ENCODE data around the gene GPRIN1.

GPRIN1 gene

GRCh38 chr5:176609724-176610434 is at the start of gene GPRIN1:
GPRIN1 (minus strand) TSS chr5:176610156; CDS start chr5:176599834, 10,322 bp downstream.
- in situ Hi-C loops (cut with MboI; ENCODE audit: low sequenced_read_pairs): no loop called here

GRCh38 chr5:176659512-176659839 is 49.5 kb upstream of the GPRIN1 start:
- in situ Hi-C loops (cut with MboI; ENCODE audit: low sequenced_read_pairs): loop anchor here (25.0 kb wide), 1 partner anchor 278 kb away; no protein-coding TSS in a partner anchor

DNA sequence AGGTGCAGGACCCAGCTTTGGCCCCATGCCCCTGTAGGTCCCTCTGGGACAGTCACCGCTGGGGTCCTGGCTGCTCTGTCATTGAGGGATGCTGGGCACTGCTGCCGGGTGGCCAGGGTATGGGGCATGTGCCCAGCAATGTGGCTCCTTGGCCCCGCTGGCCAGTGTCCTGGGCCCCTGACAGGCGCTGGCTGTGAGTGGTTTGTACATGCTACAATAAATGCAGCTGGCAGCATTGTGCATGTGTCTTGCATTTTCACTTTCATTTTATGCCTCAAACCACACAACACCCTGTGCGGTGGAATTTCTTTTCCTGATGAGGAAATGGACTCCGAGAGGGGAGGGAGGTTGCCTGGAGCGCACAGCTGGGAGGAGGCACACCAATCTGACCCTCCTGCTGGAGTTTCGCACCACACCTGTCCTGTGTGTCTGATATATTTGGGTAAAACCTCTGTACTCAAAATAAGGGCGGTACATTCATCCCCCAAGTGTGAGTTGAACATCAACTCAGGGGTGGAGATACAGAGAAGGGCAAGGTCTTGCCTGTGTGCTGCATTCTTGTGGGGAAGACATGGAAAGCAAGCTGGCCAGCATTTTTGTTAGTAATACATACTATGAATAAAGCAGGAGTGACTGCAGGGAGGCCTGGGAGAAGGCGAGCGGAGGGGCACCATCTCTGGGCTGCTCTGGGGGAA is 49.0 kb upstream of the GPRIN1 start:
- in situ Hi-C loops (cut with MboI; ENCODE audit: low sequenced_read_pairs): loop anchor here (25.0 kb wide), 1 partner anchor 278 kb away; no protein-coding TSS in a partner anchor

DNA sequence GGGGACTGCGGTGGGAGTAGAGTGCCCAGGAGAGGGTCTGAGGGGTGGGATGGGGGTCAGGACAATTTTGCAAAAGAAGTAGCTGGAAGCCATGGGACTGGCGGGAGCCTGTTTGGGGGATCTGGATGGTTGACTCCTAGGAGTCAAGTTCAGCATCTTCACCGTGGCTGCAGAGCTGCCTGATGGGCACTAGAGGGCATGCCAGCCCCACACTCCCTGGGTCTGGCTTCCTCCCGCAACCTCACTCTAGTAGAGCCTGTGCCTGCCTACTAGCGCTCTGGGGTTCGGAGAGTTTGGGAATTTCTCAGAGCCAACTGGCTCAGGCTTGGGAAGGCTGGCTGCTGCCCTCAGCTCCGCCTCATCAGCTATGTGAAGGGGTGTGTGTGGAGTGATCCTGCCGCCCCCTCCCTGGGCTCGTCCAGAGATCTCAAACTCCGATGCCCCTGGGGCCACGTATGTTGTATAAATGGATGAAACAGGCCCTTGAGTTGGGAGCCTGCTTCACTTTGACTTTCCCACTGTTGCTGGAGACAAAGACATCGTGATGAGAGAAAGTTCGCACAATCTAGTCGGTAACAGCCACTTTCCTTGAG is 48.1 kb upstream of the GPRIN1 start:
- in situ Hi-C loops (cut with MboI; ENCODE audit: low sequenced_read_pairs): loop anchor here (25.0 kb wide), 1 partner anchor 279 kb away; no protein-coding TSS in a partner anchor

- in situ Hi-C loops (cut with MboI; ENCODE audit: low sequenced_read_pairs): loop anchor here (25.0 kb wide), 1 partner anchor 281 kb away; no protein-coding TSS in a partner anchor
These were observed 46.6 kb upstream of the GPRIN1 start for GRCh38 chr5:176656467-176656990.

DNA sequence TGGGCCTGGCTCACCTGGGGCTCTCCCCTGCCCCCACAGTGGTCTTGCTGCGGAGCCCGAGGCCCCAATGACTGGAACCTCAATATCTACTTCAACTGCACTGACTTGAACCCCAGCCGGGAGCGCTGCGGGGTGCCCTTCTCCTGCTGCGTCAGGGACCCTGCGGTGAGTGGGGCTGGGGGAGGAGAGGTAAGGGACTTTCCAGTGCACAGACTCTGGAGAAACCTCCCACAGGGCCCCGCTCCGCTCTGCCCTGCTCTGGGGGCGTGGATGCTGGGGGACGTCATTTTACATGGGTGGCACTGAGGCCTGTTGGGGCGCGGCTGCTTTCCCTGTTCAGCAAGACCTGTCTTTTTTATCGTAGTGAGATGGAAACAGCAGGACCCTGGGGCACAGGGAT is 44.9 kb upstream of the GPRIN1 start:
- in situ Hi-C loops (cut with MboI; ENCODE audit: low sequenced_read_pairs): loop anchor here (25.0 kb wide), 1 partner anchor 282 kb away; no protein-coding TSS in a partner anchor

DNA sequence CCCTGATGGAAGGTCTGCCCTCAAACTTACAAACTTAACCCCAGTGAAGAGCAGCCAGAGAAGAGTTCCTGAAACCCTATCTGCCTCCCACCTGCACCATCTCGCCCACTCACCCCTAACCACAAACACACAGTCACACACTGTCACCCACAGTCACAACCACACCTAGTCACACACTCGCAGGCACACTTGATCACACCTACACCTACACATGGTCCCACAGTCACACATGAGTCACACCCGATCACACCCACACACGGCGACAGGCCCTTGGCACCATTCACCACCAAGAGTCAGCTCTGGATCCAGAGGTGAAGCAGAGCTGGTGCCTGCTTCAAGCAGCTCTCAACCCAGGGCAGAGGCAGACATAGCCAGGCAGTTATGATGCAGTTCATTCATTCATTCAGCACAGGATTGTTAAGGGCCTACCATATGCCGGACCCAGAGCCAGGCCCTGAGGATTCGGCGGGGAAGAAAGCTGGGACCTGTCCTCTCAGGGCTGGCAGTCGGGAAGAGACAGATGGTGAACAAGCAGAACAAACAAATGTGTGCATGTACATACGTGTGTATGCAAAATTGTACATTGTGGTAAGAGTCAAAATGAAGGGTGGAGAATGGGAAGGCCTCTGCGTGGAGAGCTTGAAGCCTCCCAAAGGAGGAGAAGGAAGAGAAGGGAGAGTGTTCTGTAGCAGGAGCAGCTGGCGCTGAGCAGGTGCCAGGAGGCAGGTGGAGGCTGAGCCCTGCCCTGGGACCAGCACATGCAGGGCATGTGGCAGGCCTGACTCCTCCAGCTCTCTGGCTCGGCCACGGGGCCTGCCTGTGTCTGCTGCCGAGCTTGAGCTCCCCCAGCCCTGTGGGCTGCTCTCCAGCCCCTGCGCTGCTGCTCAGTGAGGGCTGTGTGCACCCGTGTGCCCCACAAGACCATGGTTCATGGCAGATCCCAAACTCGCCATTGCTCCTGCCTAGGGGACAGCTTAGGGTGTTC is 43.7 kb upstream of the GPRIN1 start:
- in situ Hi-C loops (cut with MboI; ENCODE audit: low sequenced_read_pairs): loop anchor here (25.0 kb wide), 1 partner anchor 284 kb away; no protein-coding TSS in a partner anchor

DNA sequence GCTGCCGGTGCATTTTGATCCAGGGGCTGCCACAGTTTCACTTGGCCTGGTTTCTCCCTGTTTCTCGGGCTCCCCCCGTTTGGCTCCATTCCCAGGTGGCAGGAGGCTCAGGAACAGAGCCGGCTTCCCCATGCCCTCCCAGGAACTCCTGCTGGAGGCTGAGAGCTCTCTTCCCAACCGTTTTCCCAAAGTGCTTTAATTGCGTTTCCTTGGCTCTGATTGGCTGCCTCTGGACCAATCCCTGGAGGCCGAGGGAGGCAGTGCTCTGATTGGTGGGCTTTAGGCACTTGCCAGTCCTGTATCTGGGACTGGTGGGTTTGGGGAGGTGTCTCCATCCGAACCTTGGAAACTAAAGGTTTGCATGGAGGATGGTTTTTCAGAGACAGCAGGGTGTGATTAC is 42.2 kb upstream of the GPRIN1 start:
- in situ Hi-C loops (cut with MboI; ENCODE audit: low sequenced_read_pairs): loop anchor here (25.0 kb wide), 1 partner anchor 285 kb away; no protein-coding TSS in a partner anchor

- in situ Hi-C loops (cut with MboI; ENCODE audit: low sequenced_read_pairs): loop anchor here (25.0 kb wide), 1 partner anchor 286 kb away; no protein-coding TSS in a partner anchor
These were observed 41.6 kb upstream of the GPRIN1 start for GRCh38 chr5:176651472-176651980.

DNA sequence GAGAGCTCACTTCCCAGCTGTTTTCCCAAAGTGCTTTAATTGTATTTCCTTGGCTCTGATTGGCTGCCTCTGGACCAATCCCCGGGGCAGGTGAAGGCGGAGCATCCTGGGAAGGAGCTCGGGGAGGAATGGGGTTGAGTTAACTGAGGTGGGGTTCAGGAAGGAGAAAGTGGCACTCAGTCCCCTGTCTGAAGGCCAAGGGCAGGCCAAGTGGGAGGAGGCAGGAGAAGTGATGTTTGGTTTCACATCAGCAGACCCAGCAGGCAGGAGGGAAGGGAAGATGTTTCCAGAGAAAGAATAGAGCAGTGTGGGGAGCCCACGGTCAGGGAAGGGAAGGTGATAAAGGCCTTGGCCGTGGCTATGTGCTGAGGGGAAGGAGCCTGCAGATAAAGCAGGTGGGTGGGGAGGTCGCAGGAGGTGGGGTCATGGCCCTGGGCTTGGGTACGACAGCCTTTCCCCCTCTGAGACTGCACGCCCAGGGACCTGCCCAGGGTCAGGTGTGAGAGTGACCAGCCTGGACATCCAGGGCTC is 40.5 kb upstream of the GPRIN1 start:
- in situ Hi-C loops (cut with MboI; ENCODE audit: low sequenced_read_pairs): loop anchor here (25.0 kb wide), 1 partner anchor 287 kb away; no protein-coding TSS in a partner anchor

- in situ Hi-C loops (cut with MboI; ENCODE audit: low sequenced_read_pairs): no loop called here
These were observed 38.7 kb upstream of the GPRIN1 start for GRCh38 chr5:176648474-176649194.

GRCh38 chr5:176647843-176648473 is 38.0 kb upstream of the GPRIN1 start:
- in situ Hi-C loops (cut with MboI; ENCODE audit: low sequenced_read_pairs): no loop called here

DNA sequence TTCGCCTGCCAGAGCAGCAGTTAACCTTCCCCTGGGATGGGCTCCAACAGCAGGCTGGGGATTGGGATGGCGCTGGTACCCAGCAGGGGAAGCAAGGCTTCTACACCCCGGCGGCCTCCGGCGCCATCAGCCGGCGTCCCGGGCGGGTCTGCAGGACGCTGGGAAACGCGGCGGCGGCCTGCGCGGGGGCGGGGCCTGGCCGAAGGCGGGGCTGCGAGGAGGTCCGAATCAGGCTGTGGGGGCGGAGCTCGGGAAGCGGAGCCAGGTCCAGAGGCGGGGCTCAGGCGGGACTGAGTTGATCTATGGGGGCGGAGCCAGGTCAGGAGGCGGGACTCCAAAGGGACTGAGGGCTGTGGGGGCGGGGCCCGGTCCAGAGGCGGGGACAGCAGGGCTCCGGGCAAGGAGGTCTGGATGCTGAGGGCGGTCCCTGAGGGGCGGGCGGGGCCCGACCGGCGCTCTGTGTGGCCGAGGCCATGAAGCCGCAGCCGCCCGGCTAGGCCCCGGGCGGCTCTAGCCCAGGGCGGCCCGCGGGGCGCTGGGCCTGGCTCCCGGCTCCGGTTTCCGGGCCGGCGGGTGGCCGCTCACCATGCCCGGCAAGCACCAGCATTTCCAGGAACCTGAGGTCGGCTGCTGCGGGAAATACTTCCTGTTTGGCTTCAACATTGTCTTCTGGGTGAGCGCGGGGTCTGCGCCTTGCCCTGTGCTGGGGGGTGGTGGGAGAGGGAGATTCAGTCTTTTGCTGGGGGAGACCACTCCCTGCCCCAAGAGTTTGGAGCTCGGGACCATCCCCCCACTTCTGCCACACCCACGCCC is 37.3 kb upstream of the GPRIN1 start, which contains the start of gene TSPAN17:
Gene TSPAN17 (plus strand): TSS at position 455 of the 813 bp plus-strand sequence. CDS start 132 bp downstream, at position 587.
- in situ Hi-C loops (cut with MboI; ENCODE audit: low sequenced_read_pairs): no loop called here

DNA sequence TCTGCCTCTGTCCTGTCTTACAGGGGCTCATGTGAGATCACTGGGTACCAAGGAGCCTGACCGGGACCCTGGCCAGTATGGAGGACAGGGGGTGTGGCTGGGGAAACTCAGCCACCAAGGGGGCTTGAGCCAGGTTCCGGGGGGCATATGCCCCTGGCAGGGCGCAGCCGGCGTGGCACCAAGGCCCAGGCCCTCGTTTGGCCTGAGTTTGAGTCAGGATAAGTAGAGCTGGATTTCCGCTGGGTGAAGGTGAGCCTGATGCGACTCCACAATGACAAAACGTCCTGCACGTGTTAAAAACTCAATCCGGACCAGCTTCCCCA is 36.7 kb upstream of the GPRIN1 start:
- in situ Hi-C loops (cut with MboI; ENCODE audit: low sequenced_read_pairs): no loop called here

- in situ Hi-C loops (cut with MboI; ENCODE audit: low sequenced_read_pairs): no loop called here
These were observed 36.2 kb upstream of the GPRIN1 start for GRCh38 chr5:176646049-176646706.

DNA sequence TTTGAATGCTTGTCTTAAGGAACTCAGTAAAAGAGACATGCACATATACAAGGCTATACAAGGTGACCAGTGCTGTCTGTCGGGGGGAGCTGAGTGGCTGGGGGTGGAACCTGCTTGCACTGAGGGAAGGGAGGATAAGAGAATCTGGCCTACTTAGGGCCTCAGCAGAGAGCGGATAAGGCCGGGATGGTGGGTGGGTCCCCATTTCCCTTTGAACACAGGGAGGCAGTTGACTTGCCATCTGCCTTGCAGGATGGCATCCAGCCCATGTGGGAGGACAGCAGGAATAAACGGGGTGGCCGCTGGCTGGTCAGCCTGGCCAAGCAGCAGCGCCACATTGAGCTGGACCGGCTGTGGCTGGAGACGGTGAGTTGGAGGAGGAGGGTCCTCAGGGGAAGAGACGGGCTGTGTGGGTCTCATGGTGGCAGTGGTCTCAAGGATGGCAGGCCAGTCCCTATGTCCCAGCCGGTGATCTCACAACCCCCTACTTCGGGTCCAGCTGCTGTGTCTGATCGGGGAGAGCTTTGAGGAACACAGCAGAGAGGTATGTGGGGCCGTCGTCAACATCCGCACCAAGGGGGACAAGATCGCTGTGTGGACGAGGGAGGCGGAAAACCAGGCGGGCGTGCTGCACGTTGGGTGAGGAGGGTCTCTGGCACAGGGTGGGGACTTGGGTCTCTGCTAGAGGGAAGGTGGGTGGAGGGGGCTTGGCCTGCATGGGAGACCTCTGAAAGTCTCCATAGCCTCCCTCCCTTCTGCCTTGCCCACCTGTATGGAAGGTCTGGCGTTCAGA is 35.1 kb upstream of the GPRIN1 start:
- in situ Hi-C loops (cut with MboI; ENCODE audit: low sequenced_read_pairs): no loop called here

Measured in HL-60/S4 treated with retinoic acid at 250 ng/mL for 4 days and 3 days (cell line).